Activated CD8-positive, alpha-beta memory T cell treated with anti-CD3 and anti-CD28 coated beads, Interleukin-2, amount 50 U/mL, for 24 hours (primary cell): ENCODE measurements around the gene KIF18B.
A peak's percentile ranks its signal among the peaks of the same experiment; 100 is the strongest.
"Not testable (repeated sequence)": the region's sequence is repeated elsewhere in the genome, so short reads cannot be mapped to it uniquely, and the experiment has no call there.

Experiments used
- DNase-seq: peaks from one replicate; pipeline ENCODE4 v3.0.0-alpha.2; 2020; ENCODE audit errors: extremely low read depth

Gene KIF18B

GRCh38 chr17:44969144-44969780 lies 21.7 kb upstream of the KIF18B start:
- no peak for DNase-seq

DNA sequence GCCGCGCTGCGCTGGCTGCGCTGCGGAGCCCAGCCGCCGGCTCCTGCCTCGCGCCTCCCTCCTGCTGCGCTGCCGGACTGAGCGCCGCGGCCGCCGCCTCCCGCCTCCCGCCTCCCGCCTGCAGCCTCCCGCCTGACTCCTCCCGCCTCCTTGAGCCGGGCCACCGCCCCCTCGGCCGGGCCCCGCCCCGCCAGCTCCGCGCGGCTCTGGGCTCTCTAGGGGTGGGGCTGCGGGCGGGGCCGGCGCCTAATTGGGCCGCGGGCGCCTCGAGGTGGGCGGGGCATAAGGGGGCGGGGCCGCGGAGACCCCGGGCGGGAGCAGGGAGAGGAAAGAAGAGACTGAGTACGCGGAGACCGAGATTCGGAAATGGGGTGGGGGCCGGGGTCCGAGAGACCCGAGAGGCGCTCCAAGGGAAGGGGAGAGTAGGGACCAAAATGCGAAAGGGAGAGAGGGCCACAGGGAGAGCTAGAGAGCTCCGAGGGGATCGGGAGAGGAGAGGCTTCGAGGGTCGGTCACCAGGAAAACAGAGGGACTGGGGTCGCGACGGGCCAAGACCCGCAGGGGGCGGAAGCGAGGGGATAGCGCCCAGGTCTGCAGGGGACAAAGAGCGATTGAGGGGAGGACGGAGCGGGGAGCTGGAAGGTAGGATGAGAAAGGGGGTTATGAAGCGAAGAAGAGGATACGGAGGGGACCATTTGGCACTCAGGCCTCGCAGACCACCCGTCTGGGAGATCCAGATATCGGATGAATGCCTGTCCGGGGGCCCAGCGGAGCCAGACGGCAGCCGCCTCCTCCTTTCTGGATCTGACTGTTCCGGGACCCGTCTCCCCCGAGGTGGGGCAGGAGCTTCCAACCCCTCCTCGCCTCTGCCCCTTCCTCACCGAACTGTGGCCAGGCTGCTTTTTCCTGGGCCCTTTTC lies 20.9 kb upstream of the KIF18B start, which contains the start of gene C1QL1:
Gene C1QL1 (minus strand): TSS at position 79 of the 919 bp plus-strand sequence. CDS start 255 bp downstream, outside the sequence.
- peak; percentile 63 for DNase-seq

DNA sequence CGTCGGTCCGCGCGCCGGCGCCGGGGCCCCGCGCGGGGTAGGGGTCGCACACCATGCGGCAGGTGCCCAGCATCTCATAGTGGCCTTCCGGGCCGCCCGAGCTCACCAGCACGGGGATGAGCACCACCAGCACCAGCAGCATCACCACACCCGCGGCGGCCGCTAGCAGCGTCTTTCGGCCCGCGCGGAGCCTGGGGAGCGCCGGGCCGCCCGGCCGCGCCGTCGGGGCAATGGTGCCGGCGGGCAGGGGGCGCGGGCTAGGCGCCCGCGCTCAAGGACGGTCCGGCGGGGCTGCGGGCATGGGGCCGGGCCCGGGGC lies 20.3 kb upstream of the KIF18B start:
- DNase-seq, result no peak

- no peak for DNase-seq
Measured at GRCh38 chr17:44967026-44967906, 19.7 kb upstream of the KIF18B start.

DNA sequence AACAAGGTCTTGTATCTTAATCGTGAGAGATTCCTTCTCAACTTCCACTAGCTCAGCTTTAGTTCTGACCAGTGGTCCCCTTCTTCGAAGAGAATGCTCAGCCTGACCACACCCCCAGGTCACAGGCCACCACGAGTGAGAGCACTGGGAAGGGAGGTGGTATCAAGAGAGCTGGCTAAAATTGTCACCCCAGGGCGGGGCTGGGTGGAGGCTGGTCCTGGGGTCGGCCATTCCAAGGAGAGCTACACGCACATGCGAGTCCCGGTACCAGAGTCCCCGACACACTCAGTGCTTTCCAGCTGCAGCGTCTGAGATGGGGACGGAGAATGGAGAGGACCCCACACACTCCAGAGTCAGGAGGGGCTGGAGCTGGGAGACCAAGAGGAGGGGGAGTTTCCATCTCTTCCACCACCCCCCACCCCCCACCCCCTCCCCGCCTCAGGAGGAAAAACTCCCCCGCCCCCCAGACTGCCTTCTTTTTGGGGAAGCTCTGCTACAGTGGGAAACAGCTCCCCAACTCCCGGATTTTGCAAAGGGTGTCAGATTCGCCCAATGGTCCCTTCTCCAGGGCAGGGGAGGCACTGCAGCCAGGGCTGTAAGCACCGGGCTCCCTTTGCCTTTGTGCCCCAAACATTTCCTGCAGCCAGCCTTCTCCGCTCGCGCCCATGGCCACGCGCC lies 18.9 kb upstream of the KIF18B start:
- DNase-seq, result no peak

DNA sequence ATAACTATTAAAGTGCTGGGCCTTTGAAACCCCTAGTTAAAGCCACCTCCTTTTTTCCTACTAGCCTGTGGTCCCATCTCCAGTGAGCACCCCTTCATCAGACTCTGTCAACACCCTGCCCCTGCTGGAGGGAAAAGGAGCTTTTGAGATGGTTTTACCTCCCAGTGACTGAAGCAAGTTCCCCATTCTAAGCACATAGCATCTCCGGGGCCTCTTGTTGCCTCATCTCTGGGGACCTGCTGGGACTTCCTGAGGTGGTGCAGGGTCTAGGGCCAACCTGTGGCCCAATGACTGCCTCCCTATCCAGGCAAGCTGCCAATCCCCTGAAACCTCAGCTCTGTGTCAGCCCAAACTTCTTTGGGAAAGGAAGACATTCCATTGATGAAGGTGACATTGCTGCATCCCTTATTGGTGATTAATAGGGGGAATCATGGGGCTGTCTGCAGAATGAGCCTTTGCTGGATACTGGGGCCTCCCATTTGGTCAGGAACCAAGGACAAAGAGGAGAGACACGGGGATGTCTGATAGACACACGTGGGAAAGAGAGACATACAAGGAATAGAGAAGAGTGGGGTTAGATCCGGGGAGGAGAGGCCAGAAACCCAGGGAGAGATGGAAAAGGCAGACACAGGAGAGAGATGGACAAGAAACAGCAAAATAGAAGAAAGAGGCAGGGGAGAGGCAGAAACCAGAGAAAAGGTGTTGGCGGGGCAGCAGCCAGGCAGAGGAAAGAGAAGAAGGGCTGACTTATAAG lies 18.1 kb upstream of the KIF18B start:
- DNase-seq, result no peak

DNA sequence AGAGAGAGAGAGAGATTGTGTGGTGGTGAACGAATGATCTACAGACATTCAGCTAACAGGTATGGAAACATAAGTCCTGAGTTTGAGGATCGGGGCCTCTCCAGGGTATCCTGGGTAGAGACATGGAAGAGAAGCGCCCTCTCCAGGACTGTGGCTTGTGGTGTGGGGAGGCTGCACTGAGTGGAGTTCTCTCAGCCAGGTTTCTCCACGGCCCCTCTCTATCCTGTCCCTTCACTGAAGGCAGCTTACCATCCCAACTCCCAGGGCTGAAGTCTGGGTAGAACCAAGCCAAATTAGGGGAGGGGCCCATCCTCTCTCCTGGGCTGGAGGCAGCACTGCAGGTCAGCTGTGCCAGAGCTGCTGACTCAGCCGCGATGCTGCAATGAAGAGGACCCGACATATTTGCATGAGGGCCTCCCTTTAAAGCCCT lies 14.4 kb upstream of the KIF18B start:
- no peak for DNase-seq

DNA sequence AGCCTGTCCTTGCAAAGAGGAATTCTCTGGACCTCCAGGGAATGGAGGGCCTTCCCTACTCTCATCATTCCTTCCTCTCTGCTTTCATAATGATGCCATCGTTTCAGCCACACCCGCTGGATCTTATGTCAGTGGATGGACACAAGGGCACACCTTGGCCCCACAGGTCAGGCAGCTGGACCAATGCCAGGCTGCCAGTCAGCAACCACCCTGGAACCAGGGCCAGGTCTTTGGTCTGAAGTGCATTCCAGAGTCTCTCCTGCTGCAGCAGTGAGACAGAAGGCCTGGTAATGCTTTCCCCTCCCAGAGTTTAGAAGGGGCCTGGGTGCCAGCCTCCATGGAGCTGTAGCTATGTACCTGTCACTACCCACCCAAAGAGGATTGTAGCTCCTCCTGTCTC lies 13.1 kb upstream of the KIF18B start:
- no peak for DNase-seq

DNA sequence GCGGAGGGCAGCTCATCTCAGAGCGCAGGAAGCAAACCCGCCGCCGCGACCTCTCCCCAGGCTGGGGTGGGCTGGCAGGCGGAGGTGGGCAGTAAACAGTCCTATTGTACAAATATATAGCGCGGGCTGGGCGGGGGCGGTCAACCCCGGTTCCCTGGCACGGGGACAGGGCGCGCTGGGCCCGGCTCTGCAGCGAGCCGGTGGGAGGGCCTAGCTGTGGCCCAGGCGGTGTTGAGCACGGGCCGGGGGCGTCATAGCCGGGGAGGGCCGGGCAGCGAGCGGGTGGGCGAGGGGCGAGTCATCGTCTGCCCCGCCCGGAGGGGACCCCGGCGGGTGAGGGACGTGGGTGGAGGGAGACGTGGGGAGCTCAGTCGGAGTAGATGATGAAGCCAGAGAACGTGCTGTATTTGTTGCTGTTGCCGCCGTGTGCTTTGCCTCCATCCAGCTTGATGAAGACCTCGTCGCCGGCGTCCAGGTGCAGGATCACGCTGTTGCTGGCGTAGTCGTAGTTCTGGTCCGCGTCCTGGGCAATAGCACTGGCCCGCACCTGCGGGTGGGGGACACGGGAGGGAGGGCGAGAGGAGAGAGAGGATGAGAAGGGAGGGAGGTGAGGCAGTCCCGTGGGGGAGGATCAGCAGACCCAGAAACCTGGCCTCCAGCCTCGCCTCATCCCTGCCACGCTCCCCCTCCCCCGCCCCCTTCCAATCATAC lies 12.4 kb upstream of the KIF18B start:
- no peak for DNase-seq

- no peak for DNase-seq
Measured at GRCh38 chr17:44956998-44957981, 9.7 kb upstream of the KIF18B start.

GRCh38 chr17:44955674-44956425 lies 8.3 kb upstream of the KIF18B start:
- DNase-seq, result no peak

GRCh38 chr17:44952946-44953475 lies 5.4 kb upstream of the KIF18B start:
- DNase-seq, result no peak

GRCh38 chr17:44948315-44948795 lies 782 bp upstream of the KIF18B start:
- no peak for DNase-seq

- not testable (repeated sequence) for DNase-seq
Measured at GRCh38 chr17:44945652-44946051, 1.9 kb downstream of the KIF18B start.

- no peak for DNase-seq
Measured at GRCh38 chr17:44942456-44942855, 5.1 kb downstream of the KIF18B start.

DNA sequence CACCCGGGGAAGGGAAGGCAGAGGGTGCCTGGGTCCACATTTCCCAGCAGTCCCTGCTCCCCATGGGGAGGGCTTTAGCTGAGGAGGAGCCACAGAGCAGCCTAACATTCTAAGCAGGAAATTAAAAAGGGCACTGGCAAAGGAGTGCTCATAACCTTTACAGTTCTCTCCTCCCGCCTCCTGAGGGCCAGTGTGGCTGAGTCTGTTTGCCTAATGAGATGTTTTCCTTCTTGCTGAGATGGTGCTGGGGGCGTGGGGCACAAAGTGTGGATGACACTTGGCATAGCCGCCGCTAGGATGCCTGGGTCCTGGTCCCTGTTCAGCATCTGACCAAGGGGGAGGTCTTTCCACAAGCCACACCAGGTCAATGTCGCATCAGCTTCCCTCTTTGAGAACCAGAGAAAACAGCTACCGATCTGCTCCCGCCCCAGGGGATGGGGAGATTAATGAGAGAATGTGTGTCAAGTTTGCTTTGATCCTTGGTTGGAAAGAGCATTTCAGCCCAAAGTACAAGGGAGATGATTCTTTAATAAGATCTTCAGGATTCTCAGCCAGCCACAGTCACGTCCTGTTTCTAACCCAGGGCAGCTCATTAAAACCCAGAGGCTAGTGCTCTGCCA lies 5.8 kb downstream of the KIF18B start:
- no peak for DNase-seq

GRCh38 chr17:44940768-44941167 lies 6.8 kb downstream of the KIF18B start:
- no peak for DNase-seq
